Measurements from ENCODE around the gene HMGCS1. TPM values are rescaled to one million over a fixed set of nuclear protein-coding genes. Genes with fewer than 3 reads are reported as not detected.

Gene HMGCS1
- total and polyA plus RNA-seq, 5 donors from 2014 or later, result 5.4 to 58.9 (median 8.1) TPM

GRCh38 chr5:43290726-43291125 lies 22.5 kb downstream of the HMGCS1 start:
- no peaks in the 10 kb centered on the region for H3K4me1 Mint-ChIP-seq
- H3K27ac ChIP-seq (ENCODE audit: insufficient read depth, low read length, poor library complexity, severe bottlenecking), result no peak overlapping the region
- H3K36me3 ChIP-seq (ENCODE audit: control insufficient read depth, insufficient read depth, low read length), result peaks cover 60% of the 10 kb centered on the region
- peaks cover 46% of the 10 kb centered on the region for H3K36me3 Mint-ChIP-seq
- H3K4me3 Mint-ChIP-seq, result no peak overlapping the region
- ATAC-seq (ENCODE audit: low read depth in 2 of 2), result no peak
- H3K9me3 Mint-ChIP-seq, result no peaks in the 10 kb centered on the region
- no peaks in the 10 kb centered on the region for H3K9me3 ChIP-seq (ENCODE audit: control insufficient read depth in 2 of 2, low read length in 2 of 2)
- no peaks in the 10 kb centered on the region for H3K27me3 ChIP-seq (ENCODE audit: control insufficient read depth, insufficient read depth, low read length)
- no peaks in the 10 kb centered on the region for H3K4me1 ChIP-seq (ENCODE audit: control insufficient read depth, insufficient read depth, low read length, poor library complexity, severe bottlenecking)
- no peak overlapping the region for H3K27ac Mint-ChIP-seq
- no peak overlapping the region for H3K4me3 ChIP-seq (ENCODE audit: low read depth, low read length)
- no peak for DNase-seq
- no peaks in the 10 kb centered on the region for H3K27me3 Mint-ChIP-seq

DNA sequence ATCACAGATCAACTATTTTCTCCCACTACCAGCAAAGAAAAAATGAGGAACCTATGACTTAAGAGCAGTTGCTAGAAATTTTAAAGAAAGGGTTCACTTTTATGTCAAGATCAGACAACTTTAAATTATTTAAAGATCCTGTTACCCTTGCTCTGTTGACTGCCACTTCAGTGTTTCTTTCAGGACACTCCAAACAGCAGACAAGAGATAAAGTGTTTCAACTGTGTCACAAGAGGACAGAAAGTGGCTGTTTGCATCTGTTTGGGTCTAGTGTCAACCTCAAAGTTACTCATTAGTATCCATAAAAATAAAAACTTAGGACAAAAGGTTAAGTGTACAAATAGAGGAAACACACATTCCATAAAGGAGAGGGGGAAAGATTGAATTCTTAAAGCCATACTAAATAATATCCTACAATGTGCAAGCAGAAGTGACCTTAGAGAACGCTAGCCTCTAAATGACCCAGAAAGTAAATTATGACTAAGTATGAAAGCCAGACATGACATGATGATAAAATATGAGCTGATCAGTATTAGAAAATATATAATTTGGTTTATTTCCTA lies 24.9 kb downstream of the HMGCS1 start:
- H3K36me3 Mint-ChIP-seq, result peaks cover 27% of the 10 kb centered on the region
- H3K36me3 ChIP-seq (ENCODE audit: control insufficient read depth, insufficient read depth, low read length), result peaks cover 37% of the 10 kb centered on the region
- H3K9me3 ChIP-seq (ENCODE audit: control insufficient read depth in 2 of 2, low read length in 2 of 2), result no peaks in the 10 kb centered on the region
- no peak overlapping the region for H3K4me3 Mint-ChIP-seq
- no peaks in the 10 kb centered on the region for H3K9me3 Mint-ChIP-seq
- H3K4me1 Mint-ChIP-seq, result no peaks in the 10 kb centered on the region
- H3K27ac ChIP-seq (ENCODE audit: insufficient read depth, low read length, poor library complexity, severe bottlenecking), result no peak overlapping the region
- no peaks in the 10 kb centered on the region for H3K4me1 ChIP-seq (ENCODE audit: control insufficient read depth, insufficient read depth, low read length, poor library complexity, severe bottlenecking)
- H3K4me3 ChIP-seq (ENCODE audit: low read depth, low read length), result no peak overlapping the region
- ATAC-seq (ENCODE audit: low read depth in 2 of 2) (no peak), DNase-seq (no peak)
- H3K27me3 Mint-ChIP-seq, result no peaks in the 10 kb centered on the region
- H3K27ac Mint-ChIP-seq, result no peak overlapping the region
- H3K27me3 ChIP-seq (ENCODE audit: control insufficient read depth, insufficient read depth, low read length), result no peaks in the 10 kb centered on the region

- no peaks in the 10 kb centered on the region for H3K27me3 ChIP-seq (ENCODE audit: control insufficient read depth, insufficient read depth, low read length)
- no peaks in the 10 kb centered on the region for H3K4me1 ChIP-seq (ENCODE audit: control insufficient read depth, insufficient read depth, low read length, poor library complexity, severe bottlenecking)
- Mint-ChIP-seq H3K36me3 (peaks cover 25% of the 10 kb centered on the region), H3K9me3 (no peaks in the 10 kb centered on the region), H3K4me1 (no peaks in the 10 kb centered on the region), H3K27ac (peak overlapping the region in 2 of 3 donors; percentile 0 to 55), H3K27me3 (no peaks in the 10 kb centered on the region), H3K4me3 (no peak overlapping the region)
- DNase-seq, result no peak
- no peak overlapping the region for H3K4me3 ChIP-seq (ENCODE audit: low read depth, low read length)
- peaks cover 29% of the 10 kb centered on the region for H3K36me3 ChIP-seq (ENCODE audit: control insufficient read depth, insufficient read depth, low read length)
- no peak overlapping the region for H3K27ac ChIP-seq (ENCODE audit: insufficient read depth, low read length, poor library complexity, severe bottlenecking)
- H3K9me3 ChIP-seq (ENCODE audit: control insufficient read depth in 2 of 2, low read length in 2 of 2), result no peaks in the 10 kb centered on the region
- ATAC-seq (ENCODE audit: low read depth in 2 of 2), result no peak
Observed at GRCh38 chr5:43287493-43287892, 25.7 kb downstream of the HMGCS1 start.

- no peaks in the 10 kb centered on the region for H3K27me3 ChIP-seq (ENCODE audit: control insufficient read depth, insufficient read depth, low read length)
- H3K9me3 ChIP-seq (ENCODE audit: control insufficient read depth in 2 of 2, low read length in 2 of 2), result no peaks in the 10 kb centered on the region
- H3K36me3 Mint-ChIP-seq, result peaks cover 20% of the 10 kb centered on the region
- H3K4me1 ChIP-seq (ENCODE audit: control insufficient read depth, insufficient read depth, low read length, poor library complexity, severe bottlenecking), result no peaks in the 10 kb centered on the region
- H3K27ac Mint-ChIP-seq, result no peak overlapping the region
- no peak overlapping the region for H3K4me3 Mint-ChIP-seq
- H3K4me1 Mint-ChIP-seq, result no peaks in the 10 kb centered on the region
- H3K4me3 ChIP-seq (ENCODE audit: low read depth, low read length), result no peak overlapping the region
- H3K27me3 Mint-ChIP-seq, result no peaks in the 10 kb centered on the region
- H3K27ac ChIP-seq (ENCODE audit: insufficient read depth, low read length, poor library complexity, severe bottlenecking), result no peak overlapping the region
- ATAC-seq (ENCODE audit: low read depth in 2 of 2) (no peak), DNase-seq (no peak)
- no peaks in the 10 kb centered on the region for H3K9me3 Mint-ChIP-seq
- H3K36me3 ChIP-seq (ENCODE audit: control insufficient read depth, insufficient read depth, low read length), result peaks cover 23% of the 10 kb centered on the region
Observed at GRCh38 chr5:43286623-43287022, 26.6 kb downstream of the HMGCS1 start.

DNA sequence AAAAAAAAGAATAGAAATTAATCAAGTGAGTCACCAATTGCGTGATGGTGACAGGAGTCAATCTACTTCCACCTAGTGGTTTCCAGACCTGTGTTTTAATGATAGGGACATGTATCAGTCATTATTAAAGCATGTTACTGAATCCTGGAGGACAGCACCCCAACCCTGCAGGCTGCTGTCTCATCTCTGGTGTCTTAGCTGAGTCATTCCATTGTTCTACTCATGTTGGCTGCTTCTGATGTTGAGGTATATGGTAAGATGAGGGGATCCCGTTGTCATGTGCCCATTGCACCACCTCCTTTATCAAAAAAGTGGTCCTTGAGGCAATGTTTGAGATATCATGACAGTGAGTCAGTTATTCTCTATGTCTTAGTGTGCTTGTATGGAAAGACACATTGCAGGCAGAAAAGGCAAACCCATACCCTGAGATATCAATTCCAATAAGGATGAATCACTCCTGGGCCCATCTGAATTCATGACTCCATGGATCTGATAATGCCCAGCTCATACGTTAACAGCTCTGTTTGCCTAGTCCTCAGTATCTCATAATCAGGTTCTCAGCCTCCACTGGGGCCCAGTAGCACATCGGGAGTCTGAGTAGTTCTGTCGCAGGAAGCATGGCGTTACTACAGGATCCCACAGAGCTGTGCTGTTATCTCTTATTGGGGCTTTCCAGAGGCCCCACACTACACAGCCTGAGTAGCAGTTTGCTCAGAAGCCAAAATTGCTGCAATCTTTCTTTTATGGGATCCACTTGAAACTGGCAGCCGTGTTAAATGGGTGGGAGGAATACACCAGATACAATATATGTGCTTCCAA lies 31.2 kb downstream of the HMGCS1 start:
- H3K36me3 ChIP-seq (ENCODE audit: control insufficient read depth, insufficient read depth, low read length), result no peaks in the 10 kb centered on the region
- H3K9me3 ChIP-seq (ENCODE audit: control insufficient read depth in 2 of 2, low read length in 2 of 2), result no peaks in the 10 kb centered on the region
- H3K27me3 ChIP-seq (ENCODE audit: control insufficient read depth, insufficient read depth, low read length), result no peaks in the 10 kb centered on the region
- DNase-seq (no peak), ATAC-seq (ENCODE audit: low read depth in 2 of 2) (no peak)
- Mint-ChIP-seq H3K4me3 (no peak overlapping the region), H3K27me3 (no peaks in the 10 kb centered on the region), H3K27ac (no peak overlapping the region), H3K36me3 (peaks cover 6% of the 10 kb centered on the region), H3K4me1 (no peaks in the 10 kb centered on the region), H3K9me3 (no peaks in the 10 kb centered on the region)
- H3K4me1 ChIP-seq (ENCODE audit: control insufficient read depth, insufficient read depth, low read length, poor library complexity, severe bottlenecking), result no peaks in the 10 kb centered on the region
- H3K4me3 ChIP-seq (ENCODE audit: low read depth, low read length), result no peak overlapping the region
- H3K27ac ChIP-seq (ENCODE audit: insufficient read depth, low read length, poor library complexity, severe bottlenecking), result no peak overlapping the region

DNA sequence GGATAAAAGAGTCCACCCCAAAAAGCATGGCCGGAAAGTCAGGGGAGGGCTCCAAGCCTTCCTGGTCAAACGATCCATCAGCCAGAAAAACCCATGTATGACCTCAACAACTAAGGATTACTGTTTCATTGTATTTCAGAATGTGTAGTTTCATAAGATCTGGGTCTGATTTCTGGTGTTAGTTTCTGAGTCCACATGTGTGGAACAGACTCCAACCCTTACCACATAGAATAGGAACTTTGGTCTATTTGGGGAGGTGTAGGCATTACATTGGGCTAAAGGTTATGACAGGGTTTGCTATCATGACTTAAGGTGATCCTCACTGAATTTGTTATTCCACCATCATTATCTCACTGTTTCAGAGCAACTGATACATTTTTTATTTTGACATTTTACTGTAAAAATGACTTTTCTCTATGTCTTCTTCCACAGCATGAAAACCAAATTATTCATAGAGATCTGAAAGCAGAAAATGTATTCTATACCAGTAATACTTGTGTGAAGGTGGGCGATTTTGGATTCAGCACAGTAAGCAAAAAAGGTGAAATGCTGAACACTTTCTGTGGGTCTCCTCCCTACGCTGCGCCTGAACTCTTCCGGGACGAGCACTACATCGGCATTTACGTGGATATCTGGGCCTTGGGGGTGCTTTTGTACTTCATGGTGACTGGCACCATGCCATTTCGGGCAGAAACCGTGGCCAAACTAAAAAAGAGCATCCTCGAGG lies 33.5 kb downstream of the HMGCS1 start:
- no peaks in the 10 kb centered on the region for H3K9me3 Mint-ChIP-seq
- no peaks in the 10 kb centered on the region for H3K27me3 ChIP-seq (ENCODE audit: control insufficient read depth, insufficient read depth, low read length)
- no peak overlapping the region for H3K27ac Mint-ChIP-seq
- no peak for DNase-seq
- no peaks in the 10 kb centered on the region for H3K4me1 Mint-ChIP-seq
- no peaks in the 10 kb centered on the region for H3K36me3 Mint-ChIP-seq
- no peaks in the 10 kb centered on the region for H3K9me3 ChIP-seq (ENCODE audit: control insufficient read depth in 2 of 2, low read length in 2 of 2)
- no peaks in the 10 kb centered on the region for H3K27me3 Mint-ChIP-seq
- H3K4me3 ChIP-seq (ENCODE audit: low read depth, low read length), result no peak overlapping the region
- ATAC-seq (ENCODE audit: low read depth in 2 of 2), result no peak
- no peaks in the 10 kb centered on the region for H3K36me3 ChIP-seq (ENCODE audit: control insufficient read depth, insufficient read depth, low read length)
- no peaks in the 10 kb centered on the region for H3K4me1 ChIP-seq (ENCODE audit: control insufficient read depth, insufficient read depth, low read length, poor library complexity, severe bottlenecking)
- no peak overlapping the region for H3K27ac ChIP-seq (ENCODE audit: insufficient read depth, low read length, poor library complexity, severe bottlenecking)
- no peak overlapping the region for H3K4me3 Mint-ChIP-seq

DNA sequence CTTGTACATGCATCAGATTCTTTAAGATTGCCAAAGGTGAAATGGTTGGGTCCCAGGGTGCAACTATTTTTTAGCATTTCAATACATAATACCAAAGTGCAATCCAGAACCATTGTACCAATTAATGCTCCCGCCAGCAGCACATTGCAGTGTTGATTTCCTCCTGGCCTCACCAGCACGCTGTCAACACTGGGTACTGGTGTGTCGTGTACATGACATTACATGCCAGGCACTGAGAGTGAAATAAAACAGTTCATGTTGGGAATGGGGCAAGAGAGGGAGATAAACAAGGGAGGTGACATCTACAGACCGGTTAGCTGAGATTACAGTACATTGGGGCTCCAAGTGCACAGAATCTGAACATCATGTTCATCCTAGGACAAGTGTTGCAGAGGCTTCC lies 37.8 kb downstream of the HMGCS1 start:
- Histone ChIP-seq H3K27ac (ENCODE audit: insufficient read depth, low read length, poor library complexity, severe bottlenecking) (no peak overlapping the region), H3K36me3 (ENCODE audit: control insufficient read depth, insufficient read depth, low read length) (no peaks in the 10 kb centered on the region), H3K27me3 (ENCODE audit: control insufficient read depth, insufficient read depth, low read length) (peaks cover 2% of the 10 kb centered on the region), H3K9me3 (ENCODE audit: control insufficient read depth in 2 of 2, low read length in 2 of 2) (no peaks in the 10 kb centered on the region), H3K4me1 (ENCODE audit: control insufficient read depth, insufficient read depth, low read length, poor library complexity, severe bottlenecking) (no peaks in the 10 kb centered on the region), H3K4me3 (ENCODE audit: low read depth, low read length) (no peak overlapping the region)
- Mint-ChIP-seq H3K4me3 (no peak overlapping the region), H3K9me3 (peaks cover 0 to 2% (median 0%) of the 10 kb centered on the region in 7 donors), H3K4me1 (no peaks in the 10 kb centered on the region), H3K36me3 (no peaks in the 10 kb centered on the region), H3K27me3 (peaks cover 13% of the 10 kb centered on the region), H3K27ac (no peak overlapping the region)
- ATAC-seq (ENCODE audit: low read depth in 2 of 2) (no peak), DNase-seq (no peak)
